Measurements from ENCODE around the gene CASS4.

CASS4 gene

DNA sequence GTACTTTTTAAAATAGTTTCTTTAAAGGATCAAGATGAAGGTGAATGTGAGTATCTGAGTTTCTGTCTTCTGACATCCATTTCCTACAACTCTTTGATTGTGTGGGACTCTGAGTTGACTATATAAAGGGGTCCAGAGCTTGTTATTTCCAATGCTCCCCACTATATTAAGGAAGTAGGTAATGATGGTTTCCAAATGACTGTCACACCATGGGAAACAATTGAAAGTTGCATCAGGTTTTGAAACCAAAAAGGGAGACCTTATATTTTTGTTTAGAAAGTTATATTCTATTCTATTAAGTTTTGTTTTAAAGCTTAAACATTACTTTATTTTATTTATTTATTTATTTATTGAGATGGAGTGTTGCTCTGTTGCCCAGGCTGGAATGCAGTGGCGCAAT lies 11.2 kb downstream of the CASS4 start:
- no peak for DNase-seq (ENCODE audit: low read depth)

DNA sequence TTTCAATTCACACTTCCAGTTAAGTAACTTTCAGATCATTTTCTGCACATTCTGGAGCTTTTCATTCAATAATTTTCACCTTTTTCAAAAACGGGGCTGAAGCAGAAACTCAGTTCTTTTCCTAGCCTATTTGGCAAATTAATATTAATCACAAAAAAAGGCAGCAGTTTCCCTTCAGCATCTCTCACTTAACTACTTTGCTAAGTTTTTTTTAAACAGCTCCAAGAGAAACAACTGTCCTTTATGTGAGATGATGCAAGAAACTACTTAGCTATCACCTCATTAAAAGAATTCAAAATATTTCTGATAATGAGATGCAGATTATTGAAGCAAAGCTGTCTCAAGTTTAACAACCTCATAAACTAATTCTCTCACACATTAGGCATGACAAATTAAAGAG lies 11.8 kb downstream of the CASS4 start:
- no peak for DNase-seq (ENCODE audit: low read depth)

DNA sequence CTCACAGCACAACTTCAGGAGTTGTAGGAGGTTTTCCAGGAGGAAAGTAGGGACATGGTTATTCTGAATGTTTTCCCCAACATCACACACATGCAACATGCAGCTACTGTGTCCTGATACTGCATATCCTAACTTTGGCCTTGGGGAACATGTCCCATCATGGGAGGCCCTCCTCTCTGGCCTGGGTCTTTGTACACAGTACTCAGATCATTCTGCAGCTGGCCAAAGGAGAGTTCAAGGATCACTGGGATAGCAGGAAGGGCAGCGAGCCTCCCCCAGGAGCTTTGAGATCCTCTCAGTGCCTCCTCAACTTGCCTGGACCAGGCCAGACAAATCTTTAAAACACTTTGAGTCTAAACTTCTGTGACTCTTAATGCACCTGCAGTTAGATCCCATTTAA lies 12.9 kb downstream of the CASS4 start:
- no peak for DNase-seq (ENCODE audit: low read depth)

DNA sequence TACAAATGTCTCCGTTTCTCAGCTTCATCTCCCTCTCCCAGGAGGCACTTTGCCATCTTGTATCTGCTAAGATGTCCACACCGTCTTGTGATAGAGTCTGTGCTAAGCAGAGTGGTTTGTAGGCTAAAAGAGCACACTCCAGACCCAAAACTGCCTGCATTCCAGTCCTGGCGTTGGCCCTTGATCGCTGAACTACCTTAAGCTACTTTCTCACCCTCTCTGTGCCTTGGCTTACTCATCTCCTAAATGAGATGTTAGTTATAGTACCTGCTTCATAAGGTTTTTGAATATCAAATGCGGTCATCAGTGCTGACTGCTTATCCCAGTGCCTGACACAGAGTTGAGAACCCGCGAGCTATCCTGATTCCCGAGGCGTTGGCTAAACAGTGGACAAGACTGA lies 14.0 kb downstream of the CASS4 start:
- no peak for DNase-seq (ENCODE audit: low read depth)

DNA sequence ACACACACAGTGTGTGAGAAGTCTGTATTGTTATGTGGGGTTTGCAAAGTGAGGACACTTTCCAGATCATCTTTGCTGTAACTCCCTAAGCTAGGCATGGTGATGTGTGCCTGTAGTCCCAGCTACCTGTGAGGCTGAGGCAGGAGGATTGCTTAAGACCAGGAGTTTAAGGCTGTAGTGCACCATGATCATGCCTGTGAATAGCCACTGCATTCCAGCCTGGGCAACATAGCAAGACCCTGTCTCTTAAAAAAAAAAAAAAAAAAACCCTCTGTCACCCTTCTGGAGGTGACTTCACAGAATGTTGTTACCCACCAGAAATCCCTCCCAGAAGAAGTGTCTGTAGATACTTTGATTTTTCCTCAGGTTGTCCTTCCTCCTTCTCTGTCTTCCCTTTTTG lies 14.9 kb downstream of the CASS4 start:
- no peak for DNase-seq (ENCODE audit: low read depth)

DNA sequence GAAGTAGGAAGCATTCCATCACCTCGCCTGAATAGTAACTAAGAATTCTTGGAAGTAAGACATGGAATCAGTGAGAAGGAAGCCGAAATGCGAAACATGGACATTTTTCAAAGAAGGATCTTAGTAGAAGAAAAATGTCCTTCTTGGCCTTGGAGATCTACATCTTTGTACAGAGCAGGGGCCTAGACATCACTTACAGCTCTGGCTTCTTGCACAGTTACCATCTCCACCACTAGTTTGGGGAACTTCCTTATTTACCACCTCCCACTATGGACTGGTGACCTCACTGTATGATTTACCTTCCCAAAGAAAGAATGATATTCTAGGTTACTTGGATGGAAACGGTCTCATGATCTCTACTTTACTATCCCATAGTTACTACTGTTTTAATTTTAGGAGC lies 15.7 kb downstream of the CASS4 start:
- no peak for DNase-seq (ENCODE audit: low read depth)

DNA sequence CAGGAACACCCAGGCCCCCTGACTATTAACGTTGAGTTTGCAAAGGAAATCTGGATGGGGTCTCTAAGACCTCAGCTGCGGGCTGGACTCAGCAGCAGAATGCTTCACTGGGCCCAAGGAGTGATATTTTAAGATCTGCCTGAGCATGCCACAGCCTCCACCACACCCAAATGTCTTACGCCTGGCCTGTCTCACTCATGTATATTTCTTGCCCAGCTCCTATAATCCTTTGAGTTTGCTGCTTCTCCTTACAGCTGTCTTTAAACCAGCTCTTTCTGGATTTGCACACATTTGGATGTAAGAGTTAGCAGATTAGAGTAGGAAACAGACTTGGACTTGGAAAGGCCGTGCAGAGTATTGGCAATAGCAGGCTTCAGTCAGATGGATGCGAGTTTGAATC lies 16.4 kb downstream of the CASS4 start:
- DNase-seq (ENCODE audit: low read depth), result no peak

DNA sequence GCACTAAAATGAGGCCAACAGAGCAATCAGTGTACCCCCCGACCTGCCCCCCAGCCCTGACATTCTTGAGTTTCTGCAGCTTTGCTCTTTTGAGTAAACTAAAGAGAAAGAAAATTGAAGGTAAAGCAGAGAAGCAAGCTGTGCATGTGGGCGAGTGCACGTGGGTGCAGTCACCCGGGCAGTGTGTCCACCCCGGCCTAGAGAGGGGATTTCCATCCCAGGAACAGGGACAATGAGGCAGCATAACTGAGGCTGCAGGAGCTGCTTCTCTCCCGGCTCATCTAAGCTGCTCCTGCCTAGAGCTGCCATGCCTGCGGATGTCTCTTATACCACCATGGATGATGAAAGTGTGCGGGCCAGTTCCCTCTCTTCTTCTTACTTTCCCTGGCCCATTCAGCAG lies 16.8 kb downstream of the CASS4 start:
- DNase-seq (ENCODE audit: low read depth), result no peak

DNA sequence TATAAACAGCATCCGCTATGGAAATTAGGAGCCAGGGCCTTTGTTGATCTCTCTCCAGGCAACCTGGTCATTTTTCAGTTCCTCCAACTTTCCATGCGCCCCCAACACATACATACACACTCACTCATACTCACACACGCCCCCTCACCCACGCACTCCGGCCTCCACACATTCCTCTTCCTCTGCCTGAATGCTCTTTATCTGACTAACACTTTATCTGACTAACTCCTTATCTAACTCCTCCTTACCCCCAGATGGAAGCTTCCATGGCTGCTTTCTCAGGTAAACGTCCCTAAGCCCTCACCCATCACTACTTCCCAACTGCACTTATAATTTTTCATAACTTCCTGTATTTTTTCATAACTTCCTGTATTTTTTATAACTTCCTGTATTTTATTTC lies 17.4 kb downstream of the CASS4 start:
- no peak for DNase-seq (ENCODE audit: low read depth)

DNA sequence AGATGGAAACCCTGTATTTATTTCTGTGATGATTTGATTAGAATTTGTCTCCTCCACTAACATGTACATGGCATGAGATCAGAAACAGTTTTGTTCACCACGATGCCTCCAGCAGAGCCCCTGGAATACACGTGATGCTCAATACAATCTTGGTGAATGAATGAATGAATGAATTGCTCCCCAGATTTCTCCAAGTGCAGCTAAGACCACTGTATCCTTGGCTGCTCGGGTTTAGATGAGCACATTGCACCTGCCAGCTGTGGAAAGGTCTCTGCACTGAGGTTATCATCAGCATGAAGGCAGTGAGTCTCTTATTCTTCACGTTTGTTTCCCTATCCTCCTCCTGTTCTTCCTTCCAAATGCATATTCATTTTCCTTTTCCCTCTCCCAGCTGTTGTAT lies 17.9 kb downstream of the CASS4 start:
- DNase-seq (ENCODE audit: low read depth), result no peak

DNA sequence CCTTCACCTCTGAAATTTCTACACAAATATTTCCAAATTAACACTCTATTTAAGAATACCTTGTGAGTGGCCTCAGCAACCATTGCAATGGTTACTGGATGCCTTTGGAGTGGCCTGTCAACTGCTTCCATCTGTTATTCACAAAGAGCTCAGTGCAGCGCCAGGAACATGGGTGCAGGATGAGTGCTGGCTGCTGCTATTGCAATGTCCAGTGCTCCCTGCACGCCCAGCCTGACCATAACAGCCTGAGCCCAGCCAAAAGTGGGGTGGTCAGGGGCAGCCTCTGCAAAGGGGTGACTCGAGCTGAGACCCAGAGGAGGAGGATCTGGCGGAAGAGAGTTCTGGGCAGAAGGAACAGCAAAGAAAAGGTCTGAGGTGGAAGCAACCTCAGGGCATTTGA lies 18.4 kb downstream of the CASS4 start:
- DNase-seq (ENCODE audit: low read depth), result no peak

DNA sequence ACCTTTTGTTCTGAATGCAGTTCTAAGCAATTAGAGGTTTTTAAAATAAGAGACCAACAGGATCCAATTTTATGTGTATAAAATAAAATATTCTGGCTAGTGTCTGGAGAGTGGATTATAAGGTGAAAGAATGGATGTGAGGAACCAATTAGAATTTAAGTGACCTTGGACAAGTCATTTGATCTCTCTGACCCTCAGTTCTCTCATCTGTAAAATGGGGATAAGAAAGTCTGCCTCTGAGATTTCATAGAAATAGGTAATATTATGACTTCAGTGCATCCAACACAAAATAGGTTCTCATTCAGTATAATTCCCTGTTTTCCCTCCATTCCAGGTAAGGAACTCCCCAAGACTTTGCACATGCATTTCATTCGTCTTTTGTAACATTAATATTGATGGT lies 18.9 kb downstream of the CASS4 start:
- DNase-seq (ENCODE audit: low read depth), result no peak

DNA sequence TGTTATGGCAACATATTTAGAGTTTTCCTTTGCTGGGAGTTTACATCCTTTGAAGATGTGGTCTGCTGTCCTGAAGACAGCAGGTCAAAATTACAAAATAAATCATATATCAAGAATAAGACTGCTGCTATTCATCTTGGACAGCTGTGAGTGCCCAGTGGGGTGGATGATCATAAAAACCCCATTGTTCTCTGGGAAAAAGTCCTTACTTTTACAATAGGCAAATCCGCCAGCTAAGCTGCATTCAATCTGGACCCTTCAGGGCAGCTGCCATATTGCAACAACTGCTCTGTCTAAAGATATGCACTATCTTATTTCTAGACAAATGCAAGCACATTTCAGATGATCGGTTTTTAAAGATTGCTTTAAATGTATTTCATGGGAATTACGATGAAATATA lies 19.4 kb downstream of the CASS4 start:
- DNase-seq (ENCODE audit: low read depth), result no peak

DNA sequence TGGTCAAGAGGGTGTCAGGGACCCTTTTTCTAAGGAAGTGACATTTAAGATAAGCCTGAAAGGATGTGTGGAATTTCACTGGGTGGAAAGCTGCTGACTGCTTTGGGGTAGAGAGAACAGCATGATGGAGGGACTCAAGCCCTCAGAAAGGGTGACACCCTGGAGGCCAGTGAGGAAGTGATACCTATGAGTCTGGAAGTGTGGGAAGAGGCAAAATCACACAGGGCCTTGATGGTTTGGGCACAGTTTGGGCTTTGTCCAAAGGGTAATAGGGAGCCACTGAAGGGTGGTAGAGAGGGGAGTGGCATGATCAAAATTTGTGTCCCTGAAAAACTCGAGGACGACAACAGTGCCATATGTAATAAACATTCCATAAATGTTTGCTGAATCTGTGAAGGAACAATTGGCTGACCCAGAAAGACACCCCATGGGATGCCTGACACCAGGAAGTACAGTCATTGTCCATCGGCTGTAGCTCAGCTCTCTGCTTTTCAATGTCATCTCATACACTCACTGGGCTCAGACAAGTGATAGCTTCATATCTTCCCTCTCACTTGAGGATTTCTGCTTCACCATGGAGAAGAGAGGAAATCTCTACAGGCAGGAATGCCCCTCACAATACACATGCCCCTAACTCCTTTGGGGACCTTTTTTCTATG lies 21.3 kb downstream of the CASS4 start:
- DNase-seq (ENCODE audit: low read depth), result no peak

DNA sequence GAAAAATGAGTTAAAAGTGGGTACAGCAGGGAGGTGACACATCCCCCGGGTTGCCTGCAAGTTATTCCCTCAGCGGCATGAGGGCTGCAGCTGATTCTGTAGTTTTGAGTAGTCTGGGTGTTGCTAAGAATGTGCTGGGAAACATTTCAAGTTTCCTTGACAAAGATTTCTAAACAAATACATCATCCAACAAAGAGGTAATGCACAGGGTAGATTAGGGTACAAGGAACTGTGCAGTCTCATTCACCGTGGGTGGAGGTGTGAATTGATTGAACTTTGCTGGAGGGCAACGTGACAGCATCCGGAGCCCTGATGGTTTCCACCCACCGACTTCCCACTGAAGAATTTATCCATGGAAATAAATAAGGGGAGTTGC lies 21.8 kb downstream of the CASS4 start:
- no peak for DNase-seq (ENCODE audit: low read depth)

DNA sequence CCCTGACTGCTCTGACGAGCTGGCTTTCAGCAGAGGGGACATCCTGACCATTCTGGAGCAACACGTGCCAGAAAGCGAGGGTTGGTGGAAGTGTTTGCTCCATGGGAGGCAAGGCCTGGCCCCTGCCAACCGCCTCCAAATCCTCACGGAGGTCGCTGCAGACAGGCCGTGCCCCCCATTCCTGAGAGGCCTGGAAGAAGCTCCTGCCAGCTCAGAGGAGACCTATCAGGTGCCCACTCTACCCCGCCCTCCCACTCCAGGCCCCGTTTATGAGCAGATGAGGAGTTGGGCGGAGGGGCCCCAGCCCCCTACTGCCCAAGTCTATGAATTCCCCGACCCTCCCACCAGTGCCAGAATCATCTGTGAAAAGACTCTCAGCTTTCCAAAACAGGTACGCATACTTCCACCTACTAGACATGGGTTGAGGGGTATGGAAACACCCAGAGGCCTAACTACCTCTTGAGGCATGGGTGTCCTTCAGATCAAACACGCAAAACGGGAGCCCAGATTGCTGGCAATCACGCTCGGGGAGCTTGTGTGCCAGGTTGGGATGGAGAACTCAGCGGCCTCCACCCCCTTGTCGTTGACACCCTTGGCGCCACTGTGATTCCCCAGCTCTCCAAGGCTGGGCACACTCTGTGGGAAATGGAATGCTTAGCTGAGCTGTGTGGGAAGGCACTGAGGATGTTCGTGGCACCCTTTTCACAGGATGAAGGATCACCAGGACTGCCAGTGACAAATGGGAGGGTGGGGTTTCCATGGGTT lies 25.3 kb downstream of the CASS4 start:
- no peak for DNase-seq (ENCODE audit: low read depth)

DNA sequence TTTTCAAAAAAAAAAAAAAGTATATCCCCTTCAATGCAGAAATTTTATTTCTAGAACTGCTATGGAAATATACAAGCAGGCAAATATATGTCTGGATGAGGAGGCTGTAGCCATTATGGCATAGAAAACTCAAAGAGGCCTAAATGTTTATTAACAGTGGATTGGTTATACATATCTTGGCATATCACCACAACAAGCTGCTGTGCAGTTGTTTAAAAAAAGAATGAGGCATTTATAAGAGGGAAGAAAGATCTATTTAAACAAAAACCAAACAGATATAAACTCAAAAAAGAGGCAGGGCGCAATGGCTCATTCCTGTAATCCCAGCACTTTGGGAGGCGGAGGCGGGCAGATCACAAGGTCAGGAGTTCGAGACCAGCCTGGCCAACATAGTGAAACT lies 26.2 kb downstream of the CASS4 start:
- DNase-seq (ENCODE audit: low read depth), result no peak

DNA sequence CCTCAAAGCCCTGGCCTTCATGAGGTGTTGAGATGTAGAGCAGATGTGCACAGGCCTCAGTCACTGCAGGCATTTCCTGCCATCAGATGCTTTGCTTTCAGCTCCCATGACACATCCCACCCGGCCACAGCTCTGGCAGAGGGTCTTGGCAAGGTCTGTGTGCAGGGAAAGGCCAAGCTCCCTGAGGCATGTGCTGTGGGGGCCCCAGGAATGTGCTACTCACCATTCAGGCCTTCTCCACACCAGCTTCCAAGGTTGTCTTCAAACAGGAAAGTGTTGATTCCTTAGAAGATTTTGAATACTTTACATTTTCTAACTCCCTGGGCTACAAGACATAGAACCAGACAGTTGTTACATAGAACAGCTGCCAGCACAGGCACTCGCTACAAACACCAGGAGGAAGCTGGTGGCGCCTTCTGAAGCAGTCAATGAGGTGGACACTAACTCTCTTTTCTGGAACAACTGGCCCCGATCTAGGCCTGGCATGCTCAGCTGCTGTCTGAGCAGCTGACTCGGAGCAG lies 27.8 kb downstream of the CASS4 start:
- DNase-seq (ENCODE audit: low read depth), result no peak

DNA sequence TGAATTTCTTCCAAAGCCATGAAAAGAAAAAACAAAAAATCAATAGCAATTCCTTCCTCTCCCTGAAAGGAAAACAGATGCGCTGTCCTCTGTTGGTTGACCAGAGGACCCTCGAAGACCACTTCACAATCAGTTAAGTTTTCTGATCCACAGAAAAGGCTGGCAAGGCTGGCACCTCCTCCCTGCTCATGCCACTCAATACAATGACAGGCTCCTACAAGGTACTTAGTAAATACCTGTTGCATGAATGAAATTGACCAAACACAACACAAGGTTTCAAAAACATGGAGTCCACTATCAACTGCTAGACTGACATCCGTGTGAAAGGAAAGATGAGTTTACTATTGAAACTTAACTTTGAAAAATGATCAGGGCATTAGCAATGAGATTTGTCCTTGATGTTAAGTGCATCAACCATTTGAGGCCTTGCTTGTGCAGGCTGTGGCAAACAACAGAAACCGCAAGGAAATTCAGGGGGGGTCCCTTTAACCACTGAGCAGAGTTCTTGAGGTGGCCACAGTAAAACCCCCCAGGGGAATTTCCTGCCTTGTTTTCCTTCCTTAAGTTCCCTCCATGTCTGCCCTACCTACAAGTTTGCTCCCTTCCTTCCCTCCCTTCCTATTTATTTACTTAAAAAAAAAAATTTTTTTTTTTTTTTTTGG lies 28.4 kb downstream of the CASS4 start:
- peak; percentile 42 for DNase-seq (ENCODE audit: low read depth)

DNA sequence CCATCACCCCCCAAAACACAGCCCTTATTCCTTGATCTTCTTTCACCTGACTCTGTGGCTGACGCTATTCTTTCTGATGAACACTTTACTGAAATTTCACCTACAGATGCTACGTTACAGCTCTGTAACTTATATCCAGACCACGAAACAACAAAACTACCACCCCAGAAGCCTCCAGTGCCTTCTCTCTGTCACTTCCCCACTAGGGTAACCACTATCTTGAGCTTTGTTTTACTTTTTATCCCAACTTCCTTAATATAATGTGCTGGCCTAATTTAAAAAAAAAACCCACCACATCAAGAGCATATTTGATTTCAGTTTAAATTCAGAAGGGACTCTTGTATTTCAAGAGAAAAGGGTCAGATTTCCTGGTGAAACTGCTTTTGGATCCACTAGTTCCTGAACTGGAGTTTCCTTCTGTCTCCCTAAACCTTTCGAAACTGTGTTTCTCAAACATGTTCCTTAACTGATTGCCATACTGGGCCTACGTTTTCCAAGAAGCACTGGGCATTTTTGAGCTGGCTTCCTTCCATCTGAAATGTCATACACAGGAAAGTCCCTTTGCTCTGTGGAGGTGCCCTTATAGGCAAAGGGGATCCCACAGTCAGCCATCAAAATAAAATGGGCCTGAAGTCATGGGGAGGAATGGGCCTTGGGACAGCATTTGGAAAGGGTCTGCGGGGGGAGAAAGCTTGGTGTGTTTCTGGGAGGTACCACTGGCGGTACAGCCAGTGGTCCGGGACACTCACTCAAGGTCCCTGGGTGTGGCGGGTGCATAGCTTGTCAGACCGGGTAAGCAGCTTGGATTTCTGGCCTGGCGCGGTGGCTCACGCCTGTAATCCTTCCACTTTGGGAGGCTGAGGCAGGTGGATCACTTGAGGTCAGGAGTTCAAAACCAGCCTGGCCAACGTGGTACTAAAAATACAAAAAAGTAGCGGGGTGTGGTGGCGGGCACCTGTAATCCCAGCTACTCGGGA lies 30.6 kb downstream of the CASS4 start:
- DNase-seq (ENCODE audit: low read depth), result no peak

DNA sequence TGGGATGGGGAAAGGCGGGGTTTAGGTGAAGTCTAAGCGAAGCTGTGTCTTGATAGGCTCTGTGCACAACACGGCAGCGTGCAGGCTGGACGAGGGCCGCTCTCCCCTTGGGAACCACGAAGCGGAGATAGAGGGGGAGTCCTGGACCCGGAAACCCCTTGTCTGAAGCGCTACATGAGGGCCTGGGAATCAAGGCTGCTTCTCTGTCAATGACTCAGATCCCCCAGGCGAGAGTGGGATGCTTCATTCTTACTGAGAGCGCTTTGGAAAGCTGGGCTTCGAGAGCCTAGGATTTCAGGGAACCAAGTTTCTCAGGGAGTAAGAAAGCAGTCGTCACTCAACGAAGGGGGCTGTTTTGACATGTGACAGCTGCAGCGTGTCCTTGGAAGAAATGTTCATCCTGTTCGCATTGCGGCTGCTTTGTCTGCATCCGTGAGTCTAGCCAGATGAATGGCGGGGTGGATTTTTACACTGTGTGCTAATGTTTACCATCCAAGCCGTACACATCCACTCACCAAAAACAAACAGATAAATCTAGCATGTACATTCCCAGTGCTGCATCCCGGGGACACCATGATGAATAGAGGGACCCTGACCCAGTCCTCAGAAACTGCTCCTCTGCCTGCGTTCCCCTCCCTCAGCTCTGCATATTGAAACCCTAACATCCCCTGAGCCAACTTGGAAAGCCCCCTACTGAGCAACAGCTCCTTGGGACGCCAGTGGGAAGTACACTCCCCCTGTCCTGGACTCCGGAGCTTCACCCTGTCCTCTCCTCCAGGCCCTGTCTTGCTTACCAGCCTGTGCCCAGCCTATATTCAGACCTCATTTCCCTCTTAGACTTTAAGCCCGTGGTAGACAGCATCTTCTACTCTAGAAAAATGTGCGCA lies 31.8 kb downstream of the CASS4 start:
- no peak for DNase-seq (ENCODE audit: low read depth)
